Glutamatergic neuron (in vitro differentiated cells): Measurements from ENCODE around the gene BIRC6. TPM values are rescaled to one million over a fixed set of nuclear protein-coding genes. Genes with fewer than 3 reads are reported as not detected.

Experiments used
- DNase-seq: peaks from one replicate; pipeline ENCODE4 v3.0.0; 2022
- H3K27ac Mint-ChIP-seq: one replicate; pipeline ENCODE4 v1.8.0; 2020; ENCODE audit warnings: mild to moderate bottlenecking, mixed read lengths, inconsistent platforms; ENCODE audit not compliant: unreplicated experiment
- H3K27me3 Mint-ChIP-seq: one replicate; pipeline ENCODE4 v1.8.0; 2020; ENCODE audit warnings: mild to moderate bottlenecking, moderate library complexity, mixed read lengths, inconsistent platforms; ENCODE audit not compliant: unreplicated experiment
- H3K36me3 Mint-ChIP-seq: one replicate; pipeline ENCODE4 v1.8.0; 2020; ENCODE audit warnings: mild to moderate bottlenecking, mixed read lengths, inconsistent platforms; ENCODE audit not compliant: unreplicated experiment
- H3K4me1 Mint-ChIP-seq: one replicate; pipeline ENCODE4 v1.8.0; 2020; ENCODE audit warnings: mild to moderate bottlenecking, low read depth, mixed read lengths, inconsistent platforms; ENCODE audit not compliant: unreplicated experiment
- H3K4me3 Mint-ChIP-seq: one replicate; pipeline ENCODE4 v1.8.0; 2020; ENCODE audit warnings: mild to moderate bottlenecking, mixed read lengths, inconsistent platforms; ENCODE audit not compliant: unreplicated experiment
- H3K9me3 Mint-ChIP-seq: one replicate; pipeline ENCODE4 v1.8.0; 2020; ENCODE audit warnings: mild to moderate bottlenecking, moderate library complexity, mixed read lengths, inconsistent platforms; ENCODE audit not compliant: unreplicated experiment
- CTCF ChIP-seq: fragments of 200-600 bp; sonication (generic); IDR thresholded peaks from one replicate; pipeline ENCODE4 v1.5.0; 2021; ENCODE audit not compliant: partially characterized antibody, unreplicated experiment
- total RNA-seq: library from RNA; stranded (reverse); fragmentation: NEBNext Ultra II Directional; extraction: Animal tissue kit (Norgen Biotek cat#: 25700); gene quantifications from one replicate; pipeline ENCODE4 v1.2.1, GENCODE V29; 2021; ENCODE audit not compliant: unreplicated experiment

Gene BIRC6
- total RNA-seq, 1 donor from 2014 or later, result 124 TPM

GRCh38 chr2:32474381-32474780 lies 117.6 kb downstream of the BIRC6 start:
- Mint-ChIP-seq H3K4me1 (peaks cover 5% of the 10 kb centered on the region), H3K9me3 (no peaks in the 10 kb centered on the region), H3K36me3 (no peaks in the 10 kb centered on the region)

GRCh38 chr2:32478889-32479620 lies 122.2 kb downstream of the BIRC6 start:
- no peak for DNase-seq
- Mint-ChIP-seq H3K27me3 (no peaks in the 10 kb centered on the region), H3K9me3 (no peaks in the 10 kb centered on the region), H3K27ac (no peak overlapping the region), H3K36me3 (no peaks in the 10 kb centered on the region), H3K4me1 (peaks cover 2% of the 10 kb centered on the region), H3K4me3 (no peak overlapping the region)
- TF ChIP-seq CTCF, result no peak

More at GRCh38 chr2:32474381-32474780, 117.6 kb downstream of the BIRC6 start:
- Mint-ChIP-seq H3K4me3 (no peak overlapping the region), H3K27ac (peak overlapping the region; percentile 15), H3K27me3 (peaks cover 2% of the 10 kb centered on the region)
- no peak for DNase-seq
- TF ChIP-seq CTCF, result no peak

- no peaks in the 10 kb centered on the region for H3K9me3 Mint-ChIP-seq
- no peak overlapping the region for H3K4me3 Mint-ChIP-seq
- H3K4me1 Mint-ChIP-seq, result peaks cover 2% of the 10 kb centered on the region
- TF ChIP-seq CTCF, result no peak
- no peak overlapping the region for H3K27ac Mint-ChIP-seq
- H3K36me3 Mint-ChIP-seq, result no peaks in the 10 kb centered on the region
- no peaks in the 10 kb centered on the region for H3K27me3 Mint-ChIP-seq
- DNase-seq, result no peak
These were observed 123.2 kb downstream of the BIRC6 start for GRCh38 chr2:32479993-32480392.

- Mint-ChIP-seq H3K4me3 (no peak overlapping the region), H3K27ac (no peak overlapping the region), H3K9me3 (no peaks in the 10 kb centered on the region), H3K27me3 (no peaks in the 10 kb centered on the region), H3K4me1 (peaks cover 2% of the 10 kb centered on the region), H3K36me3 (no peaks in the 10 kb centered on the region)
- no peak for TF ChIP-seq CTCF
- DNase-seq, result no peak
These were observed 125.6 kb downstream of the BIRC6 start for GRCh38 chr2:32482471-32482870.

- Mint-ChIP-seq H3K27ac (peak overlapping the region; percentile 11), H3K9me3 (no peaks in the 10 kb centered on the region), H3K36me3 (no peaks in the 10 kb centered on the region), H3K4me3 (no peak overlapping the region), H3K27me3 (no peaks in the 10 kb centered on the region), H3K4me1 (peaks cover 2% of the 10 kb centered on the region)
- no peak for TF ChIP-seq CTCF
- DNase-seq, result no peak
These were observed 128.1 kb downstream of the BIRC6 start for GRCh38 chr2:32484937-32485336.
